Liver (tissue), 3 donors: ENCODE measurements around the gene SELENOV.

Experiments
- CTCF ChIP-seq: fragments of 150-350 bp; IDR thresholded peaks from 2 replicates; pipeline ENCODE4 v1.5.1; 2017; ENCODE audit warnings: improper control_type of control experiment, low read depth, low read length; ENCODE audit not compliant: missing input control
- HNF4G ChIP-seq: IDR thresholded peaks from 2 replicates; pipeline ENCODE4 v1.6.1; 2016; ENCODE audit warnings: antibody characterized with exemption
- JUND ChIP-seq, 2 donors: IDR thresholded peaks; 2 replicates each; pipeline ENCODE4 v1.6.1; 2016; ENCODE audit warnings: antibody characterized with exemption in 2 of 2
- MAX ChIP-seq: IDR thresholded peaks from 2 replicates; pipeline ENCODE4 v1.6.1; 2016; ENCODE audit warnings: antibody characterized with exemption
- TAF1 ChIP-seq: conservative IDR thresholded peaks from 2 replicates; pipeline ENCODE4 v1.6.1; 2016; ENCODE audit warnings: antibody characterized with exemption, mild to moderate bottlenecking
- ZBTB33 ChIP-seq: IDR thresholded peaks from 2 replicates; pipeline ENCODE4 v1.6.1; 2016; ENCODE audit warnings: antibody characterized with exemption
- donor health status: healthy.
- donor health status: healthy.

GRCh38 chr19:39525205-39525604, 10.3 kb downstream of the SELENOV start:
- TF ChIP-seq CTCF (no peak), JUND (IDR thresholded peaks at IDR 0.05) (no peak), HNF4G (no peak), TAF1 (no peak), ZBTB33 (no peak), MAX (no peak)
